ENCODE data around the gene TPCN2.

TPCN2 gene

GRCh38 chr11:69059985-69060384 lies 11.3 kb downstream of the TPCN2 start:
- no peak overlapping the region for H3K4me3 ChIP-seq (ENCODE audit: low read depth in 1 of 2, low read length in 2 of 2)
- no peak overlapping the region for H2AFZ ChIP-seq (ENCODE audit: low read depth, low read length)
- no peaks in the 10 kb centered on the region for H3K79me2 ChIP-seq (ENCODE audit: insufficient read depth, low read length)
- no peak for DNase-seq
- no peak overlapping the region for H3K27ac ChIP-seq (ENCODE audit: low read length)
- TF ChIP-seq CTCF (IDR thresholded peaks at IDR 0.05; ENCODE audit: borderline replicate concordance, extremely low read depth, low read length, poor library complexity, severe bottlenecking) (no peak), EZH2 (IDR thresholded peaks at IDR 0.05; ENCODE audit: borderline replicate concordance, low read depth, low read length, severe bottlenecking) (no peak)
- H3K27me3 ChIP-seq (ENCODE audit: insufficient read depth, low read length, poor library complexity) = no peaks in the 10 kb centered on the region
- H3K9me3 ChIP-seq (ENCODE audit: insufficient read depth, low read length, severe bottlenecking) = no peaks in the 10 kb centered on the region
- no peak overlapping the region for H3K9ac ChIP-seq (ENCODE audit: low read depth, low read length)
- ATAC-seq (ENCODE audit: insufficient read depth, low read depth) = no peak
- H3K4me1 ChIP-seq (ENCODE audit: insufficient read depth, low read length) = no peaks in the 10 kb centered on the region
- peaks cover 50% of the 10 kb centered on the region for H4K20me1 ChIP-seq (ENCODE audit: insufficient read depth, low read length)
- H3K36me3 ChIP-seq (ENCODE audit: insufficient read depth, low read length) = peaks cover 28% of the 10 kb centered on the region
- no peak overlapping the region for H3K4me2 ChIP-seq (ENCODE audit: insufficient read depth, low read length)

- peaks cover 55% of the 10 kb centered on the region for H4K20me1 ChIP-seq (ENCODE audit: insufficient read depth, low read length)
- H3K9me3 ChIP-seq (ENCODE audit: insufficient read depth, low read length, severe bottlenecking) = no peaks in the 10 kb centered on the region
- ATAC-seq (ENCODE audit: insufficient read depth, low read depth) (no peak), DNase-seq (no peak)
- H3K4me2 ChIP-seq (ENCODE audit: insufficient read depth, low read length) = no peak overlapping the region
- H3K79me2 ChIP-seq (ENCODE audit: insufficient read depth, low read length) = no peaks in the 10 kb centered on the region
- H3K9ac ChIP-seq (ENCODE audit: low read depth, low read length) = no peak overlapping the region
- TF ChIP-seq CTCF (IDR thresholded peaks at IDR 0.05; ENCODE audit: borderline replicate concordance, extremely low read depth, low read length, poor library complexity, severe bottlenecking) (no peak), EZH2 (IDR thresholded peaks at IDR 0.05; ENCODE audit: borderline replicate concordance, low read depth, low read length, severe bottlenecking) (no peak)
- H3K27me3 ChIP-seq (ENCODE audit: insufficient read depth, low read length, poor library complexity) = no peaks in the 10 kb centered on the region
- H3K4me1 ChIP-seq (ENCODE audit: insufficient read depth, low read length) = no peaks in the 10 kb centered on the region
- peaks cover 31% of the 10 kb centered on the region for H3K36me3 ChIP-seq (ENCODE audit: insufficient read depth, low read length)
- H3K4me3 ChIP-seq (ENCODE audit: low read depth in 1 of 2, low read length in 2 of 2) = no peak overlapping the region
- no peak overlapping the region for H3K27ac ChIP-seq (ENCODE audit: low read length)
- H2AFZ ChIP-seq (ENCODE audit: low read depth, low read length) = no peak overlapping the region
Measured at GRCh38 chr11:69060806-69061712, 12.3 kb downstream of the TPCN2 start.

- H3K27me3 ChIP-seq (ENCODE audit: insufficient read depth, low read length, poor library complexity) = no peaks in the 10 kb centered on the region
- H3K9me3 ChIP-seq (ENCODE audit: insufficient read depth, low read length, severe bottlenecking) = no peaks in the 10 kb centered on the region
- no peak overlapping the region for H3K4me2 ChIP-seq (ENCODE audit: insufficient read depth, low read length)
- ATAC-seq (ENCODE audit: insufficient read depth, low read depth) (no peak), DNase-seq (no peak)
- peaks cover 60% of the 10 kb centered on the region for H4K20me1 ChIP-seq (ENCODE audit: insufficient read depth, low read length)
- H3K79me2 ChIP-seq (ENCODE audit: insufficient read depth, low read length) = no peaks in the 10 kb centered on the region
- no peak overlapping the region for H3K27ac ChIP-seq (ENCODE audit: low read length)
- H2AFZ ChIP-seq (ENCODE audit: low read depth, low read length) = no peak overlapping the region
- H3K4me3 ChIP-seq (ENCODE audit: low read depth in 1 of 2, low read length in 2 of 2) = no peak overlapping the region
- peaks cover 31% of the 10 kb centered on the region for H3K36me3 ChIP-seq (ENCODE audit: insufficient read depth, low read length)
- no peaks in the 10 kb centered on the region for H3K4me1 ChIP-seq (ENCODE audit: insufficient read depth, low read length)
- TF ChIP-seq EZH2 (IDR thresholded peaks at IDR 0.05; ENCODE audit: borderline replicate concordance, low read depth, low read length, severe bottlenecking) (no peak), CTCF (IDR thresholded peaks at IDR 0.05; ENCODE audit: borderline replicate concordance, extremely low read depth, low read length, poor library complexity, severe bottlenecking) (no peak)
- H3K9ac ChIP-seq (ENCODE audit: low read depth, low read length) = no peak overlapping the region
Measured at GRCh38 chr11:69061713-69062053, 13.0 kb downstream of the TPCN2 start.

All from DND-41 (cell line).